ENCODE results near the gene CNIH1. TPM values are rescaled to one million over a fixed set of nuclear protein-coding genes. Genes with fewer than 3 reads are reported as not detected.

The CNIH1 gene
- total RNA-seq, 1 donor from 2014 or later = 140 TPM

GRCh38 chr14:54488646-54489317, 47.6 kb upstream of the CNIH1 start, which contains the start of gene GMFB:
Gene GMFB, minus strand, starts transcription at chr14:54488980. Its CDS starts 53 bp downstream, at chr14:54488927.
- H3K9me3 Mint-ChIP-seq (ENCODE audit: low read depth) = no peaks in the 10 kb centered on the region
- TF ChIP-seq CTCF (IDR thresholded peaks at IDR 0.05) = peak; percentile 77
- peaks cover 47% of the 10 kb centered on the region for H3K4me1 Mint-ChIP-seq (ENCODE audit: low read depth)
- peak within 1 kb of the TSS; percentile 97 for H3K27ac Mint-ChIP-seq (ENCODE audit: unreplicated experiment)
- H3K27me3 Mint-ChIP-seq (ENCODE audit: low read depth) = no peaks in the 10 kb centered on the region
- H3K4me3 Mint-ChIP-seq (ENCODE audit: unreplicated experiment) = peak within 1 kb of the TSS; percentile 85
- DNase-seq (ENCODE audit: low spot score) = peak; percentile 94
- peaks cover 4% of the 10 kb centered on the region for H3K36me3 Mint-ChIP-seq (ENCODE audit: low read depth)

GRCh38 chr14:54488318-54488645, 47.1 kb upstream of the CNIH1 start:
- no peak for TF ChIP-seq CTCF (IDR thresholded peaks at IDR 0.05)
- peak overlapping the region; percentile 97 for H3K27ac Mint-ChIP-seq (ENCODE audit: unreplicated experiment)
- peak overlapping the region; percentile 85 for H3K4me3 Mint-ChIP-seq (ENCODE audit: unreplicated experiment)
- peaks cover 4% of the 10 kb centered on the region for H3K36me3 Mint-ChIP-seq (ENCODE audit: low read depth)
- DNase-seq (ENCODE audit: low spot score) = no peak
- H3K27me3 Mint-ChIP-seq (ENCODE audit: low read depth) = no peaks in the 10 kb centered on the region
- H3K4me1 Mint-ChIP-seq (ENCODE audit: low read depth) = peaks cover 52% of the 10 kb centered on the region
- H3K9me3 Mint-ChIP-seq (ENCODE audit: low read depth) = no peaks in the 10 kb centered on the region

- peaks cover 57% of the 10 kb centered on the region for H3K4me1 Mint-ChIP-seq (ENCODE audit: low read depth)
- H3K9me3 Mint-ChIP-seq (ENCODE audit: low read depth) = no peaks in the 10 kb centered on the region
- peak overlapping the region; percentile 85 for H3K4me3 Mint-ChIP-seq (ENCODE audit: unreplicated experiment)
- DNase-seq (ENCODE audit: low spot score) = no peak
- H3K36me3 Mint-ChIP-seq (ENCODE audit: low read depth) = peaks cover 7% of the 10 kb centered on the region
- no peak for TF ChIP-seq CTCF (IDR thresholded peaks at IDR 0.05)
- no peaks in the 10 kb centered on the region for H3K27me3 Mint-ChIP-seq (ENCODE audit: low read depth)
- H3K27ac Mint-ChIP-seq (ENCODE audit: unreplicated experiment) = peak overlapping the region; percentile 97
These were observed 46.6 kb upstream of the CNIH1 start for GRCh38 chr14:54487771-54488170.

GRCh38 chr14:54486685-54487084, 45.5 kb upstream of the CNIH1 start:
- no peaks in the 10 kb centered on the region for H3K27me3 Mint-ChIP-seq (ENCODE audit: low read depth)
- no peak for TF ChIP-seq CTCF (IDR thresholded peaks at IDR 0.05)
- no peak for DNase-seq (ENCODE audit: low spot score)
- H3K27ac Mint-ChIP-seq (ENCODE audit: unreplicated experiment) = peak overlapping the region; percentile 97
- no peak overlapping the region for H3K4me3 Mint-ChIP-seq (ENCODE audit: unreplicated experiment)
- H3K9me3 Mint-ChIP-seq (ENCODE audit: low read depth) = no peaks in the 10 kb centered on the region
- H3K4me1 Mint-ChIP-seq (ENCODE audit: low read depth) = peaks cover 64% of the 10 kb centered on the region
- peaks cover 8% of the 10 kb centered on the region for H3K36me3 Mint-ChIP-seq (ENCODE audit: low read depth)

GRCh38 chr14:54483846-54484245, 42.7 kb upstream of the CNIH1 start:
- H3K4me3 Mint-ChIP-seq (ENCODE audit: unreplicated experiment) = no peak overlapping the region
- TF ChIP-seq CTCF (IDR thresholded peaks at IDR 0.05) = no peak

More at GRCh38 chr14:54483846-54484245, 42.7 kb upstream of the CNIH1 start:
- H3K27ac Mint-ChIP-seq (ENCODE audit: unreplicated experiment) = no peak overlapping the region
- DNase-seq (ENCODE audit: low spot score) = no peak
- peaks cover 76% of the 10 kb centered on the region for H3K4me1 Mint-ChIP-seq (ENCODE audit: low read depth)
- no peaks in the 10 kb centered on the region for H3K27me3 Mint-ChIP-seq (ENCODE audit: low read depth)
- H3K36me3 Mint-ChIP-seq (ENCODE audit: low read depth) = peaks cover 9% of the 10 kb centered on the region
- H3K9me3 Mint-ChIP-seq (ENCODE audit: low read depth) = no peaks in the 10 kb centered on the region
